ENCODE measurements around the gene UBE2S. TPM values are rescaled to one million over a fixed set of nuclear protein-coding genes. Genes with fewer than 3 reads are reported as not detected.
A peak's percentile ranks its signal among the peaks of the same experiment; 100 is the strongest.
"Not testable (repeated sequence)": the region's sequence is repeated elsewhere in the genome, so short reads cannot be mapped to it uniquely, and the experiment has no call there.

UBE2S gene
- total RNA-seq, 1 donor from 2014 or later: 383 TPM

DNA sequence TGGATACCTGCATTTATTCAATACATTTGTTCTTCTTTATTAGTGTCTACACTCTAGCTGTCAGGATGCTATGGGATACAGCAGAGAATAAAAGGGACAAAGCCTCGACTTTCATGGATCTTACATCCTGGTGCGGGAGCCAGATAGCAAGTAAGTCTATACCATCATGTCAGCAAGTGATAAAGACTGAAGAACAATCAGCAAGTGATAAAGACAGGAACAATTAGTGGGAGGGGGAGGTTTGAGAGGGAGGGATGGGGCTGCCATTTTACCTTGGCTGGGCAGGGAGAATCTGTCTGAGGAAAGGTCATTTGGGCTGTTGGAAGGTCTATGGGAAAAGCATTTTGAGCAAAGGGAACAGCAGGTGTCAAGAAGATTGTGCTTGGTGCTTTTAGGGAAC, 2.6 kb upstream of the UBE2S start:
- TF ChIP-seq, protein P1, sequence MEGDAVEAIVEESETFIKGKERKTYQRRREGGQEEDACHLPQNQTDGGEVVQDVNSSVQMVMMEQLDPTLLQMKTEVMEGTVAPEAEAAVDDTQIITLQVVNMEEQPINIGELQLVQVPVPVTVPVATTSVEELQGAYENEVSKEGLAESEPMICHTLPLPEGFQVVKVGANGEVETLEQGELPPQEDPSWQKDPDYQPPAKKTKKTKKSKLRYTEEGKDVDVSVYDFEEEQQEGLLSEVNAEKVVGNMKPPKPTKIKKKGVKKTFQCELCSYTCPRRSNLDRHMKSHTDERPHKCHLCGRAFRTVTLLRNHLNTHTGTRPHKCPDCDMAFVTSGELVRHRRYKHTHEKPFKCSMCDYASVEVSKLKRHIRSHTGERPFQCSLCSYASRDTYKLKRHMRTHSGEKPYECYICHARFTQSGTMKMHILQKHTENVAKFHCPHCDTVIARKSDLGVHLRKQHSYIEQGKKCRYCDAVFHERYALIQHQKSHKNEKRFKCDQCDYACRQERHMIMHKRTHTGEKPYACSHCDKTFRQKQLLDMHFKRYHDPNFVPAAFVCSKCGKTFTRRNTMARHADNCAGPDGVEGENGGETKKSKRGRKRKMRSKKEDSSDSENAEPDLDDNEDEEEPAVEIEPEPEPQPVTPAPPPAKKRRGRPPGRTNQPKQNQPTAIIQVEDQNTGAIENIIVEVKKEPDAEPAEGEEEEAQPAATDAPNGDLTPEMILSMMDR (conservative IDR thresholded peaks at IDR 0.05; ENCODE audit: low read depth, low read length): no peak
- DNase-seq (ENCODE audit: low read depth): no peak
- H3K4me3 ChIP-seq (ENCODE audit: low read depth, low read length): no peak overlapping the region

DNA sequence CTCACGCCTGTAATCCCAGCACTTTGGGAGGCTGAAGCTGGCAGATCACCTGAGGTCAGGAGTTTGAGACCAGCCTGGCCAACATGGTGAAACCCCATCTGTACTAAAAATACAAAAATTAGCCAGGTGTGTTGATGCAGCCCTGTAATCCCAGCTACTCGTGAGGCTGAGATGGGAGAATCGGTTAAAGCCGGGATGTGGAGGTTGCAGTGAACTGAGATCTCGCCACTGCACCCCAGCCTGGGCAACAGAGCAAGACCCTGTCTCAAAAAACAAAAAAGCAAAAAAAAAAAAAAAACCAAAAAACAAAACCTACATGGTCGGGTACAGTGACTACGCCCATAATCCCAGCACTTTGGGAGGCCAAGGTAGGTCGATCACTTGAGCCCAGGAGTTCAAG, 1.6 kb upstream of the UBE2S start:
- DNase-seq (ENCODE audit: low read depth); H3K4me3 ChIP-seq (ENCODE audit: low read depth, low read length): not testable (repeated sequence)

DNA sequence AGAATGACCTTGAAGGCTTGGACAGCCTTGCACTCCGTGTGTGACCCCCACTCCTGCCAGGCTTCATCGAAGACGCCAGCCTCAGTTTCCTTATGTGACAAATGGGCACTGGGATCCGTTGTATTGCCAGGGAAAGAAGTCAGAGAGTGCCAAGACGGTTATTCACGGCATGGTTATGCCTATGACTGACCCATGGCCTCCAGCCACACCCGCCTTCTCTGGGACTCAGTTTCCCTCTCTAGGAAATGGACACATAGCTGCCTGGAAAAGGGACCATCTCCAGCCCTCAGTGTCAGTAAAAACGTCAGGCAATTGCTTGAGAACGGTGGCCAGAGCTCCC, 915 bp upstream of the UBE2S start:
- peak overlapping the region; percentile 59 for H3K4me3 ChIP-seq (ENCODE audit: low read depth, low read length)
- no peak for DNase-seq (ENCODE audit: low read depth)
- TF ChIP-seq, protein P1 (conservative IDR thresholded peaks at IDR 0.05; ENCODE audit: low read depth, low read length): no peak

DNA sequence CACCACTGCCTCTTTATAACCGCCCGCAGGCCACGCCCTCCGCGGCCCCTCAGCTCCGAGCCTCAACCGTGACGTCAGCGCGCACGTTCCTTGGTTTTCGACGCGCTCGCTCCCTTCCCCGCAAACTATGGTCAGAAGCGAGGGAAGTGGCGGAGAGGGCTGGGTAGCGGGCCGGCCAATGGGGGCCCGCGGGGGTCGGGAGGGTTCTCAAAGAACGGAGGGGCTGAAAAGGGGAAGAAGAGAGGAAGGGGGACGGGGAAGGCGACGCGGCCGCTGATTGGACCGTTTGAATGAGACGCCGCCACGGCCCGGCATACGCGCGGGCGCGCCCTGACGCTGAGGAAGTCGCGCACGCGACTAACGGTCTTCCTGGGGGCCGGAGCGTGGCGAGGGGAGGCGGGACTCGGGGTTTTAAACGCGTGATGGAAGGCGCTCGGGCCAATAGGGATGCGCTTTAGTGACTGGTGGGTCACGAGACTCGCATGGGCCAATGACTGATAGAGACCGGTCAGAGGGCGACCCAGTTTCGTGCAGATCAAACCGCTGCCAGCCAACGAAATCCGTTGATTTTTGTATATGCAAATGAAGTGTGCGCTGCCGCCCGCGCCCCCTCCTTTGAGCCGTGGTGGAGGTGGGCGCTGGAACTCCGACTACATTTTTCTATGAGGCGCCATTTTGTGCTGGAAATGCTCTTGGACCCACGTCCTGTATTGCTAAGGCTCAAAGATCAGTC, 378 bp upstream of the UBE2S start:
- H3K4me3 ChIP-seq (ENCODE audit: low read depth, low read length): peak overlapping the region; percentile 86
- TF ChIP-seq, protein P1 (conservative IDR thresholded peaks at IDR 0.05; ENCODE audit: low read depth, low read length): no peak
- peak; percentile 87 for DNase-seq (ENCODE audit: low read depth)

DNA sequence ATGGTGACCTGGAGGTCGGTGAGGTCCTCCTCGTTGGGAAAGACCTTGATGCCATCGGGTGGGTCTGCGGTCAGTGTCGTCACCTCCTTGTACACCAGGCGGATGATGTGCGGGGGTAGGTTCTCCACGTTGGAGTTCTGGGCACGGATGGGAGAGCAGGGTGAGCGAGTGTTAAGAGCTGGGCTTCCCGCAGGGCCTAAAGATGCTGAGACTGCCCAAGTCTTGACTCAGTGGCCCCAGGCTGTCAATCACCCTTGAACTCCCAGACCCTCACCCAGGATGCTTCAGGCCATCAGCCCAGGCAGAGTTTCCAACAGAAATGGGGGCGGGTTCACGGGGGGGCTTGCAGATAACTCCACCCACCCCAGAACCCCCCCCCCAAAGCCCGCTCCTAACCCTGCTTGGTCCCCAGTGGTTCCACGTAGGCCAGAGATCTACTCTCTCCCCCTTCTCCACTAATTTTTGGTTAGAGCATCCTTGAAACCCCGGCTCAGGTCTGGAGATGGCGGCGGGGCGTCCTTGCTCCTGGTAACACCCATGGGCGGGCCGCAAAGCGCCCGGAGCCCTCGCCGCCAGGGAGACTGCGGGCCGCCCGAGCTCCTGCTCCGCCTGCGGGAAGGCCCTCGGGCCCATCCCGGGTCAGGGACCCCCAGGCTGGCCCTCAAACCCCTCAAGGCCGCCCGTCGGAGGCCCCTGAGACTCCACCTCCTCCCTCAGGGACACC, 600 bp downstream of the UBE2S start:
- peak overlapping the region; percentile 86 for H3K4me3 ChIP-seq (ENCODE audit: low read depth, low read length)
- TF ChIP-seq, protein P1 (conservative IDR thresholded peaks at IDR 0.05; ENCODE audit: low read depth, low read length): no peak
- DNase-seq (ENCODE audit: low read depth): no peak

DNA sequence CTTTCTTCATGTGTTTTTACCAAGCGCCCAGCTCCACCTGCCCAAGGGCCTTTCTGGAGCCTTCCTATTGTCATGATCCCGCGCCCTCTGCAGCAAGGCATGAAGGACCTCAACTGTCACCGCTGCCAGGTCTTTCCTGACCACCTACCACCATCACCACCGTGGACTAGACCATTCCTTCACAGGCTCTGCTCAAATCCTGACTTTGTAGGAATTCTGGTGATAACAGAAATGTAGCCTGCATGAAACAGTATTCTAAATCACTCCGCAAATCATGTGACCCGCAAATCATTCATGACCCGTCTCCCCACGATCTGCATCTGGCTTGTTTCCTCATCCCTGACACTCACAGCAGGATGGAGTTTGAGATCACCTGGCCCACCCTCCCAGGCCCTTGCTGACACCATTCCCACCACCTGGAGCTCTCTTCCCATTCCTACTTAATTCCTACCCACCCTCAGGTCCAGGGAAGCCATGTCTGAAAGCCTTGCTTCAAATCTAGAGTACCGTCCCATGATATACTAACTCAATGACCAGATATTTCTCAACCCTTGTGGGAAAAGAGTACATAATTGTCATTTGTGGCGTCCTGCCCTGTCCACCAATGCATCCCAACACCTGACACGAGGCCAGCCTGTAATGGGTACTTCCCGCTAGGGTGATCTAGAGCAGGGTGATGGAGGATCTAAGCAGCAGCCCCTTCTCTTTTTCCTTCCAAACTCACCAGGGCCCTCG, 1.3 kb downstream of the UBE2S start:
- H3K4me3 ChIP-seq (ENCODE audit: low read depth, low read length): peak overlapping the region; percentile 86
- DNase-seq (ENCODE audit: low read depth): no peak
- TF ChIP-seq, protein P1 (conservative IDR thresholded peaks at IDR 0.05; ENCODE audit: low read depth, low read length): no peak

DNA sequence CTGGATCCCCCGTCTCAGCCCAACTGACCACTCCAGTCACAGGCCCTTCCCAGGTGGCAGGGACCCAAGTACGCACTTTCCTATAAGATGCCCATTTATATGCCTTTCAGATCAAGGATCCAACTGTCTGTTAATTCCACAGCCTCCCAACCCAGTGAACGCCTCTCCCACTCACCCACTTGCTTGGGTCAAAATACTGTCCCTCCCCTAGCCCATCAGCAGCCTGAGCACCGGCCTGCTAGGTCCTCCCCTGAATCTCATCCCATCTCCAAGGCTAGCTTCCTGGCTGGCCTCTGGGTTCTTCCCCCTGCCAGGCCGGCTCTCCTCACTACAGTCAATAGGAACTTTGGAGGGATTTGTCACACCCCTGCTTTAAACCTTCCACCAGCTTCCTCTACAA, 1.9 kb downstream of the UBE2S start:
- TF ChIP-seq, protein P1 (conservative IDR thresholded peaks at IDR 0.05; ENCODE audit: low read depth, low read length): no peak
- H3K4me3 ChIP-seq (ENCODE audit: low read depth, low read length): peak overlapping the region; percentile 86
- no peak for DNase-seq (ENCODE audit: low read depth)

Data from epithelial cell of proximal tubule (primary cell).